GM06990 (cell line): ENCODE data around the gene CENPU.

ENCODE experiments used
- DNase-seq: peaks from one replicate; pipeline ENCODE4 v3.0.0-alpha.2; 2011; ENCODE audit not compliant: insufficient read length; ENCODE audit errors: extremely low read depth
- H3K27me3 ChIP-seq: replicated peaks from 2 replicates; pipeline ENCODE4 v1.6.0; 2011; ENCODE audit warnings: low read length; ENCODE audit not compliant: control insufficient read depth, insufficient read depth
- H3K36me3 ChIP-seq: 2 replicates; pipeline ENCODE4 v1.5.1; 2011; ENCODE audit warnings: low read length; ENCODE audit not compliant: control insufficient read depth, insufficient read depth
- H3K4me3 ChIP-seq: replicated peaks from 2 replicates; pipeline ENCODE4 v1.5.1; 2011; ENCODE audit warnings: low read depth, mild to moderate bottlenecking, control low read depth, low read length
- TF ChIP-seq, protein P1 (sequence below): IDR thresholded peaks from 2 replicates; pipeline ENCODE4 v1.5.1; 2011; ENCODE audit warnings: low read length, control low read depth, mild to moderate bottlenecking, inconsistent platforms; ENCODE audit not compliant: insufficient read depth, poor library complexity, severe bottlenecking

The CENPU gene

GRCh38 chr4:184669251-184669650 lies 64.6 kb downstream of the CENPU start:
- H3K36me3 ChIP-seq, result peaks cover 13% of the 10 kb centered on the region
- TF ChIP-seq, protein P1, sequence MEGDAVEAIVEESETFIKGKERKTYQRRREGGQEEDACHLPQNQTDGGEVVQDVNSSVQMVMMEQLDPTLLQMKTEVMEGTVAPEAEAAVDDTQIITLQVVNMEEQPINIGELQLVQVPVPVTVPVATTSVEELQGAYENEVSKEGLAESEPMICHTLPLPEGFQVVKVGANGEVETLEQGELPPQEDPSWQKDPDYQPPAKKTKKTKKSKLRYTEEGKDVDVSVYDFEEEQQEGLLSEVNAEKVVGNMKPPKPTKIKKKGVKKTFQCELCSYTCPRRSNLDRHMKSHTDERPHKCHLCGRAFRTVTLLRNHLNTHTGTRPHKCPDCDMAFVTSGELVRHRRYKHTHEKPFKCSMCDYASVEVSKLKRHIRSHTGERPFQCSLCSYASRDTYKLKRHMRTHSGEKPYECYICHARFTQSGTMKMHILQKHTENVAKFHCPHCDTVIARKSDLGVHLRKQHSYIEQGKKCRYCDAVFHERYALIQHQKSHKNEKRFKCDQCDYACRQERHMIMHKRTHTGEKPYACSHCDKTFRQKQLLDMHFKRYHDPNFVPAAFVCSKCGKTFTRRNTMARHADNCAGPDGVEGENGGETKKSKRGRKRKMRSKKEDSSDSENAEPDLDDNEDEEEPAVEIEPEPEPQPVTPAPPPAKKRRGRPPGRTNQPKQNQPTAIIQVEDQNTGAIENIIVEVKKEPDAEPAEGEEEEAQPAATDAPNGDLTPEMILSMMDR, result no peak
- DNase-seq, result no peak
- no peak overlapping the region for H3K4me3 ChIP-seq
- no peaks in the 10 kb centered on the region for H3K27me3 ChIP-seq

GRCh38 chr4:184668511-184669114 lies 65.3 kb downstream of the CENPU start:
- TF ChIP-seq, protein P1, result no peak
- DNase-seq, result no peak

GRCh38 chr4:184668096-184668495 lies 65.8 kb downstream of the CENPU start:
- TF ChIP-seq, protein P1, result no peak
- DNase-seq, result no peak

More at GRCh38 chr4:184668511-184669114, 65.3 kb downstream of the CENPU start:
- Histone ChIP-seq H3K36me3 (peaks cover 10% of the 10 kb centered on the region), H3K4me3 (no peak overlapping the region), H3K27me3 (no peaks in the 10 kb centered on the region)

DNA sequence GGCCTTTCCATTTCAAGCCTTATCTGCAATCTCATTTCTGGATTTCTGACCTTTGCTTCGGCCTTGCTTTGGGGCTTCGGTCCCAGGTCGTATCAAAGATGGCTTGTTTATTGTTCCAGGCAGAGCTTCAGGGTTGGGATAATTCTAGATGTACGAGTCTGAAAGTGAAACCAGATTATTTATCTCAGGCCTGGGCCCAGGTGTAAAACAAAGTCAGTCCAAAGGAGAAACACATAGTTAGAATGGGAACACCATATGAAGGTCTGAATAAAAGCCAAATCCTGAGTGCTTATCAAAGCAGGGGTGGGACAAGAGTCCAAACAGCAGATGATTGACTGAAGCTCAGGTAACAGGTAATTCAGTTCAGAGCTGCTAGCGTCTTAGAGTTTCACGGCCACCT lies 67.2 kb downstream of the CENPU start:
- DNase-seq, result no peak
- no peaks in the 10 kb centered on the region for H3K27me3 ChIP-seq
- TF ChIP-seq, protein P1, result no peak
- H3K36me3 ChIP-seq, result peaks cover 8% of the 10 kb centered on the region
- H3K4me3 ChIP-seq, result no peak overlapping the region

More at GRCh38 chr4:184668096-184668495, 65.8 kb downstream of the CENPU start:
- peaks cover 10% of the 10 kb centered on the region for H3K36me3 ChIP-seq
- H3K27me3 ChIP-seq, result no peaks in the 10 kb centered on the region
- H3K4me3 ChIP-seq, result no peak overlapping the region

GRCh38 chr4:184664445-184665210 lies 69.3 kb downstream of the CENPU start:
- H3K36me3 ChIP-seq, result peaks cover 8% of the 10 kb centered on the region
- no peak overlapping the region for H3K4me3 ChIP-seq
- DNase-seq, result no peak
- H3K27me3 ChIP-seq, result no peaks in the 10 kb centered on the region
- TF ChIP-seq, protein P1, result no peak
